ENCODE data around the gene PPP1R27. TPM values are rescaled to one million over a fixed set of nuclear protein-coding genes. Genes with fewer than 3 reads are reported as not detected.

PPP1R27 gene
- total and polyA plus RNA-seq, 4 donors = 0.31 to 0.35 TPM; not detected in 2

GRCh38 chr17:81824595-81824994, 10.3 kb downstream of the PPP1R27 start:
- Histone ChIP-seq H3K27ac (ENCODE audit: low read depth in 1 of 2, low read length in 2 of 2) (no peak overlapping the region), H3K36me3 (ENCODE audit: control insufficient read depth in 4 of 4, insufficient read depth in 3 of 4, low read depth in 1 of 4, low read length in 3 of 4) (peaks cover 0 to 5% (median 0%) of the 10 kb centered on the region in 4 donors), H3K9ac (ENCODE audit: low read depth in 1 of 2, low read length in 2 of 2) (no peak overlapping the region), H3K4me1 (ENCODE audit: control insufficient read depth in 4 of 4, insufficient read depth in 4 of 4, low read length in 3 of 4) (peaks cover 8 to 22% (median 16%) of the 10 kb centered on the region in 4 donors), H3K9me3 (ENCODE audit: control insufficient read depth in 4 of 4, low read length in 3 of 4) (no peaks in the 10 kb centered on the region), H3K27me3 (ENCODE audit: control insufficient read depth in 4 of 4, insufficient read depth in 4 of 4, low read length in 3 of 4) (no peaks in the 10 kb centered on the region), H3K4me3 (ENCODE audit: low read depth in 1 of 3, low read length in 3 of 3) (no peak overlapping the region)
- no peak for TF ChIP-seq GABPA (IDR thresholded peaks at IDR 0.05 in 1 of 2, conservative IDR thresholded peaks at IDR 0.05 in 1 of 2)
- no peak for TF ChIP-seq JUND (IDR thresholded peaks at IDR 0.05)
- no peak for TF ChIP-seq REST (IDR thresholded peaks at IDR 0.05)
- no peak for TF ChIP-seq FOXA1 (IDR thresholded peaks at IDR 0.05)
- TF ChIP-seq SP1 (IDR thresholded peaks at IDR 0.05) = no peak
- no peak for TF ChIP-seq ZBTB33 (IDR thresholded peaks at IDR 0.05)
- no peak for TF ChIP-seq HNF4G (IDR thresholded peaks at IDR 0.05)
- TF ChIP-seq FOXA2 (IDR thresholded peaks at IDR 0.05) = no peak
- no peak for TF ChIP-seq HNF4A (conservative IDR thresholded peaks at IDR 0.05)
- no peak for TF ChIP-seq EGR1 (IDR thresholded peaks at IDR 0.05; ENCODE audit: low read depth in 2 of 2)
- no peak for TF ChIP-seq MAX (IDR thresholded peaks at IDR 0.05)
- TF ChIP-seq CTCF (IDR thresholded peaks at IDR 0.05; ENCODE audit: low read depth, low read length, missing input control) = no peak
- no peak for TF ChIP-seq ATF3 (IDR thresholded peaks at IDR 0.05)
- TF ChIP-seq YY1 (IDR thresholded peaks at IDR 0.05) = no peak
- no peak for TF ChIP-seq RXRA (IDR thresholded peaks at IDR 0.05)
- no peak for TF ChIP-seq TAF1 (conservative IDR thresholded peaks at IDR 0.05)
- 92% methylated on average over 11 of the region's 11 CpGs for WGBS
- no peak for DNase-seq (ENCODE audit: low spot score)

All from liver (tissue), 9 donors.